OCI-LY7 (cell line): ENCODE data around the gene SAT2. TPM values are rescaled to one million over a fixed set of nuclear protein-coding genes. Genes with fewer than 3 reads are reported as not detected.

Source experiments
- BruUV-seq: library from RNA; stranded (reverse); fragments of 400-500 nt; replicated peaks from 2 replicates; lab custom pipeline; 2021; lab: Mats Ljungman, UMichigan
- CTCF ChIA-PET: fragments of 300-600 bp; sonication (Branson Sonifier 250); formaldehyde crosslinking; loops from one replicate; lab custom pipeline; 2022; ENCODE audit warnings: antibody characterized with exemption; ENCODE audit not compliant: unreplicated experiment; lab: Charles Lee
- POLR2A ChIA-PET: fragments of 300-600 bp; sonication (Branson Sonifier 250); formaldehyde crosslinking; loops from one replicate; lab custom pipeline; 2022; ENCODE audit warnings: antibody characterized with exemption; lab: Charles Lee
- DNase-seq: peaks from one replicate; pipeline ENCODE4 v3.0.0-alpha.2; 2015; ENCODE audit warnings: low spot score
- H2AFZ ChIP-seq: fragments of 200-600 bp; sonication (generic), shearing (Covaris generic); 2 replicates; pipeline ENCODE4 v1.6.1; 2014; ENCODE audit warnings: mild to moderate bottlenecking, antibody characterized with exemption, low read length, moderate library complexity
- H3K27ac ChIP-seq: fragments of 200-600 bp; sonication (generic); 2 replicates; pipeline ENCODE4 v1.5.1; 2014; ENCODE audit warnings: mixed run types, low read depth, mild to moderate bottlenecking, moderate library complexity, low read length, inconsistent platforms; ENCODE audit not compliant: poor library complexity, severe bottlenecking
- H3K36me3 ChIP-seq: fragments of 200-600 bp; sonication (generic); 2 replicates; pipeline ENCODE4 v1.6.1; 2014; ENCODE audit warnings: mild to moderate bottlenecking, antibody characterized with exemption, low read length, moderate library complexity, mixed read lengths; ENCODE audit not compliant: insufficient read depth
- H3K4me1 ChIP-seq: fragments of 200-600 bp; sonication (generic); 2 replicates; pipeline ENCODE4 v1.5.1; 2014; ENCODE audit warnings: mild to moderate bottlenecking, low read length; ENCODE audit not compliant: insufficient read depth, poor library complexity, severe bottlenecking
- H3K4me2 ChIP-seq: fragments of 200-600 bp; sonication (generic); 2 replicates; pipeline ENCODE4 v1.6.1; 2014; ENCODE audit warnings: mild to moderate bottlenecking, low read length
- H3K4me3 ChIP-seq: fragments of 200-600 bp; sonication (generic); 2 replicates; pipeline ENCODE4 v1.5.1; 2014; ENCODE audit warnings: mild to moderate bottlenecking, low read depth, low read length; ENCODE audit not compliant: poor library complexity, severe bottlenecking
- H3K79me2 ChIP-seq: fragments of 200-600 bp; sonication (generic); 2 replicates; pipeline ENCODE4 v1.6.1; 2016; ENCODE audit warnings: low read depth, mild to moderate bottlenecking, low read length, moderate library complexity, mixed read lengths; ENCODE audit not compliant: insufficient read depth
- H3K9me2 ChIP-seq: fragments of 200-600 bp; sonication (generic); 2 replicates; pipeline ENCODE4 v1.6.1; 2016; ENCODE audit warnings: mild to moderate bottlenecking, low read length, mixed read lengths; ENCODE audit not compliant: insufficient read depth
- H3K9me3 ChIP-seq: fragments of 200-600 bp; sonication (generic); 2 replicates; pipeline ENCODE4 v1.6.1; 2014; ENCODE audit warnings: mild to moderate bottlenecking, mixed run types, low read length, mixed read lengths
- H4K20me1 ChIP-seq: fragments of 200-600 bp; sonication (generic); 2 replicates; pipeline ENCODE4 v1.6.1; 2014; ENCODE audit warnings: mild to moderate bottlenecking, antibody characterized with exemption, low read length, moderate library complexity, mixed read lengths; ENCODE audit not compliant: insufficient read depth
- CTCF ChIP-seq: fragments of 200-600 bp; sonication (generic); conservative IDR thresholded peaks from 2 replicates; pipeline ENCODE4 v1.5.1; 2014; ENCODE audit warnings: mild to moderate bottlenecking, antibody characterized with exemption, low read length, moderate library complexity, mixed read lengths
- EZH2phosphoT487 ChIP-seq: fragments of 200-600 bp; sonication (generic); IDR thresholded peaks from 2 replicates; pipeline ENCODE4 v1.6.1; 2018; ENCODE audit warnings: low read depth, borderline replicate concordance, mild to moderate bottlenecking, mixed run types, antibody characterized with exemption, low read length, moderate library complexity, mixed read lengths
- intact Hi-C: fragments of 100-400 bp; cut with micrococcal nuclease; formaldehyde crosslinking; loops from one replicate; pipeline ENCODE4 v1.10.0; 2022; ENCODE audit not compliant: unreplicated experiment
- total RNA-seq, 2 experiments: library from RNA; depleted of rRNA in 1 of 2; stranded (reverse); fragments of >200 nt in 1 of 2; shearing (Covaris generic) in 1 of 2; gene quantifications; 2 replicates each; pipeline ENCODE4 v1.2.3, GENCODE V29; 2014 to 2022

Gene SAT2
- total RNA-seq, 2 experiments from 2014 or later: 16.9 to 37.3 TPM

DNA sequence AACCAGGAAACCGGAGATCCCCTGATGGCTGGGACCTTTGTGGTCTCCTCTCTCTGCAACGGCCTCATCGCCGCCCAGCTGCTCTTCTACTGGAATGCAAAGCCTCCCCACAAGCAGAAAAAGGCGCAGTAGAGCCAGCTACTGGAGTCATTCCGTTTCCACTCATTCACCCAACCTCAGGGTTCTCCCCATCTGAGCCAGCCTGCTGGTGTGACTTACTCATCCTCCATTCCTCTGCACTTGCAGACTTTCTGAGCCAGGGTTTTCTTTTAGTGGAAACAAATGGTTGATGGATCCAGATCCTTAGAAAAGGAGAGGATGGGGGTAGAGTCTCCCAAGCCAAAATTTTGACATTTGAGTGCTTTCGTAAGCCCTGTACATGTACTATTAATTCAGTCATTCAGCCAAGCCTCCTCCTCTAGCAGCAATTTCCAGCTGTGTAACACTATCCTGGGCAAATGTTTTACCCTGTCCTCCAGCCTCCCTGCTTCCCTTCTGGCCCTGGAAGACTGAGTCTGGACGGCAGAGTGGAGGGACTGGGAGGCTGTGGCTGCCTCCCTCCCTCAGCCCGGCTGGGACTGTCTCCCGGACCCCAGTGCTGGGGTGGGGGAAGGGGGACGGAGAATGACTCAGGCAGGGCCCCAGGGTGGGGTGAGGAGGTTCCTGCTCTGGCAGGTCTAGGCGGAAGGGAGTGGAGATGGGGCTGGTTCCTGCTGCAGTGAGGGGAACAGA, 40.0 kb downstream of the SAT2 start:
- intact Hi-C loops: no loop called here
- Histone ChIP-seq H3K4me1 (peaks cover 18% of the 10 kb centered on the region), H3K27ac (no peak overlapping the region), H2AFZ (no peak overlapping the region), H3K9me2 (no peaks in the 10 kb centered on the region), H3K4me3 (no peak overlapping the region), H3K36me3 (peaks cover 69% of the 10 kb centered on the region), H4K20me1 (no peaks in the 10 kb centered on the region), H3K79me2 (peaks cover 5% of the 10 kb centered on the region; the same call in 1 of the 2 replicates), H3K9me3 (no peaks in the 10 kb centered on the region), H3K4me2 (no peak overlapping the region)
- TF ChIP-seq CTCF (no peak), EZH2phosphoT487 (no peak)
- DNase-seq: no peak
- ChIA-PET CTCF (no interaction called here), POLR2A (interaction anchor here (0.6 kb wide), 1 partner anchor 182 kb away, joined by 4 read pairs; no protein-coding TSS in a partner anchor)
- BruUV-seq: TSS peak; percentile 20

DNA sequence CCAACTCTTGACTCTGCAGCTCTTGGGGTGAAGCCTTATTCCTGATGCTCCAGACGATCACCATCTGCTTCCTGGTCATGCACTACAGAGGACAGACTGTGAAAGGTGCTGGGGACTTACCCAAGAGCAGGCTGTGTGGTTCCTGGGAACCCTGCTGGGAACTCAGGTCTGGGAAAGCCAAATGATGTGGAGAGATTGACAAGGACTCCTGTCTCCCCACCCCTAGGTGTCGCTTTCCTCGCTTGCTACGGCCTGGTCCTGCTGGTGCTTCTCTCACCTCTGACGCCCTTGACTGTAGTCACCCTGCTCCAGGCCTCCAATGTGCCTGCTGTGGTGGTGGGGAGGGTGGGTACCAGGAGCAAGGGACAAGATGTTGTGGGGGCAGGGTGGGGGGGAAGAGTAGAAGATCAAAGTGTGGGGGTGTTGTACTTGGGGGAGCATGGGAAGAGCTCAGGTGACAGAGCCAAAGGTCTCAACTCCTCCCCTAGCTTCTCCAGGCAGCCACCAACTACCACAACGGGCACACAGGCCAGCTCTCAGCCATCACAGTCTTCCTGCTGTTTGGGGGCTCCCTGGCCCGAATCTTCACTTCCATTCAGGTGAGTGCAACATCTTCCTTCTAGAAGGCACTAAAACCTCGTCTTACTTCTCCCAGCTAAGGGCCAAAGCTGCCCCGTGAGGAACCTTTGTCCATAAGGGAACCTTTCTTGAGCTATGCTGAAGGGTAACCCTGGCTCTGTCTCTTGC, 40.8 kb downstream of the SAT2 start:
- Histone ChIP-seq H2AFZ (no peak overlapping the region), H3K9me2 (no peaks in the 10 kb centered on the region), H3K4me3 (no peak overlapping the region), H3K4me2 (no peak overlapping the region), H3K79me2 (peaks cover 5% of the 10 kb centered on the region; the same call in 1 of the 2 replicates), H3K36me3 (peaks cover 68% of the 10 kb centered on the region; the same call in 1 of the 2 replicates), H3K4me1 (peaks cover 18% of the 10 kb centered on the region), H3K9me3 (no peaks in the 10 kb centered on the region), H4K20me1 (no peaks in the 10 kb centered on the region), H3K27ac (no peak overlapping the region)
- BruUV-seq: no TSS peak
- CTCF ChIA-PET: no interaction called here
- intact Hi-C loops: no loop called here
- POLR2A ChIA-PET: interaction anchor here (0.6 kb wide), 1 partner anchor 181 kb away, joined by 4 read pairs; no protein-coding TSS in a partner anchor
- peak; percentile 36 for DNase-seq
- TF ChIP-seq CTCF (peak; percentile 64; the same call in 1 of the 2 replicates), EZH2phosphoT487 (no peak)
